Measurements from ENCODE around the gene POTEJ. TPM values are rescaled to one million over a fixed set of nuclear protein-coding genes. Genes with fewer than 3 reads are reported as not detected.
"Not testable (repeated sequence)": the region's sequence is repeated elsewhere in the genome, so short reads cannot be mapped to it uniquely, and the experiment has no call there.

Gene POTEJ
- total and polyA plus RNA-seq, 3 experiments from 2014 or later = not detected

DNA sequence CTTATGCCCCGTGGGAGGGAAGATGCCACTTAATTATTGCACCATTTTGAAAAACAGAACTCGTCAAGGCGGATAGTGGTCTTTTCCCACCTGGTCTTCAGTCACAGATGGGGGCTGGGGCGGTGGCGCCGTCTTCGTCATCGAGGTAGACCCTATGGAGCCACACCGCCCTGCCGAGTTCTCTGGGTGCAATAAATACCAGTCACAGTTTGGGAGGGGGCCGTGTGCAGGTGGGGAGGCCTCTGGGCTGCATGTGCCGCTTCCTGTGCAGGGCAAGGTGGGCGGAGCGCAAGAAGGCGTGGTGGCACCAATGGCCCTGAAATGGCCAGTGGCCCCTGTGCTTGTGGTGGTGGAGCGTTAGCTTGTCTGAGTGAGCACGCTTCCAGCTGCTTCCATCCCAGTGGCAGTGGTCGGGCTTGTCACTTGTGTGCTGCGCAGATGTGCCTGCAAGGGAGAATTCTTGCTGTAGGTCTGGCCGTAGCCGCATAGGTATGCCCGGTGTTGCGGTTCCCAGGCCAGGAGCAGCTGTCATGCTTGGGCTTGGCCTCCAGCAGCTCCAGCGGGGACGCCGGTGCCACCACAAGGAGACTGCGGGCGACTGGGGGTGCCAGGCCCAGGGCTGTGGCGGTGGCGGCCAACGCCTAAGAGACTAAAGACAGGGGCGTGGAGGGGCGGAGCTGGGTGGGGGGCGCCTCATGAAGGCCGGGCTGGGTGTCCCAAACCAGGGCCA, 81.0 kb downstream of the POTEJ start:
- H3K36me3 Mint-ChIP-seq; POLR2A ChIA-PET; H3K4me3 ChIP-seq (ENCODE audit: low read length); H3K27me3 ChIP-seq (ENCODE audit: insufficient read depth, low read length, poor library complexity, severe bottlenecking); H3K27ac ChIP-seq (ENCODE audit: low read depth, low read length); H3K9me3 Mint-ChIP-seq; H3K4me1 ChIP-seq (ENCODE audit: insufficient read depth, low read length); H3K4me1 Mint-ChIP-seq; H3K4me3 Mint-ChIP-seq; CTCF ChIA-PET; H3K36me3 ChIP-seq (ENCODE audit: insufficient read depth, low read length); DNase-seq; H3K27me3 Mint-ChIP-seq; H3K27ac Mint-ChIP-seq; H3K9me3 ChIP-seq (ENCODE audit: low read length): not testable (repeated sequence)

DNA sequence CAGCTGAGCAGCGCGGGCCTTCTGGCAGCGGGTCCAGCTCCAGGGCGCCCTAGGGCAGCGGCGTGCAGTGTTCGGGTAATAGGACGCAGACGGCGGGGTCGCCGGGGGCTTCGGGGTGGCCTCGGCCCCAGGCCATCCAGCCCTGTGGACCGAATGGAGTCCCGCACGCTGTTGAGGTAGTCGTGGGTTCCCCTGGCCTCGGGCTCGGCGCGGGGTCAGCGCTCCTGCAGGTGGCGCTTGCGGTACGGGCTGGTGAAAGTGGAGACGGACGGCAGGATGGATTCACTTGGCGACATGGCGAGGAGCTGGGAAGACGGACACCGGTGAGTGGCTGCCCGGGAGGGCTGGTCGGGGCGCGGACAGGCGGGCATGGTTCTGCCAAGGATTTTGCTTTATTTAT, 82.2 kb downstream of the POTEJ start:
- H3K4me1 Mint-ChIP-seq; H3K27ac Mint-ChIP-seq; H3K27me3 ChIP-seq (ENCODE audit: insufficient read depth, low read length, poor library complexity, severe bottlenecking); H3K4me3 Mint-ChIP-seq; H3K36me3 Mint-ChIP-seq; H3K9me3 ChIP-seq (ENCODE audit: low read length); POLR2A ChIA-PET; H3K4me3 ChIP-seq (ENCODE audit: low read length); H3K27me3 Mint-ChIP-seq; H3K4me1 ChIP-seq (ENCODE audit: insufficient read depth, low read length); H3K9me3 Mint-ChIP-seq; H3K27ac ChIP-seq (ENCODE audit: low read depth, low read length); H3K36me3 ChIP-seq (ENCODE audit: insufficient read depth, low read length); CTCF ChIA-PET: not testable (repeated sequence)
- peak in 1 of 5 donors; percentile 2 for DNase-seq

DNA sequence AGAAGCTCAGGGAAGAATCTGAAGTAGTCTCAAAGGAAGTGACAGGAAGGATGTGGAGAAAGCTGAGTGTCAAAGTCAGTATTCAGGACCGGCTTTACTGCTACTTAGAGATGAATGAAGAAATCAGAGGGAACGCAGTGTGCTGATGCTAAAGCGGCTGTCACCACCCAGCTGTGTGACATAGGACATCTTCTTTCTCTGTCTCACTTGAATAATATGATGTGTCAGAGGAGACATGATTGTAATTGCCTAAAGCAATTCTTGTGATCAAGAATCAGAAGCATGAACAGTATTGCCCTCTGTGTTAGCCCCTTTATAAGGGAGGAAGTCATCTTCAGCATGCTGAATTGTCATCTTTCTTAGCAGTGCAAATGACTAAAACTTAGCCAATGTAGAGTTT, 92.0 kb downstream of the POTEJ start:
- DNase-seq; H3K4me3 Mint-ChIP-seq; H3K4me1 Mint-ChIP-seq; H3K4me3 ChIP-seq (ENCODE audit: low read length); H3K27ac Mint-ChIP-seq; CTCF ChIA-PET; H3K9me3 Mint-ChIP-seq; POLR2A ChIA-PET; H3K27ac ChIP-seq (ENCODE audit: low read depth, low read length); H3K36me3 Mint-ChIP-seq; H3K4me1 ChIP-seq (ENCODE audit: insufficient read depth, low read length); H3K36me3 ChIP-seq (ENCODE audit: insufficient read depth, low read length); H3K27me3 Mint-ChIP-seq; H3K9me3 ChIP-seq (ENCODE audit: low read length); H3K27me3 ChIP-seq (ENCODE audit: insufficient read depth, low read length, poor library complexity, severe bottlenecking): not testable (repeated sequence)

Other genes starting within 250 kb of the POTEJ start
- gene POTEI, start 102.1 kb upstream of the POTEJ start, total RNA-seq = not detected
- not detected for gene POTEI, start 102.1 kb upstream of the POTEJ start, polyA plus RNA-seq
- gene CFC1B, start 90.2 kb upstream of the POTEJ start, total RNA-seq = not detected
- gene CFC1B, start 90.2 kb upstream of the POTEJ start, polyA plus RNA-seq = not detected
- not detected for gene CFC1, start 11.9 kb upstream of the POTEJ start, total RNA-seq
- not detected for gene CFC1, start 11.9 kb upstream of the POTEJ start, polyA plus RNA-seq
- gene GPR148, start 117.6 kb downstream of the POTEJ start, total RNA-seq = not detected
- gene GPR148, start 117.6 kb downstream of the POTEJ start, polyA plus RNA-seq = not detected
- gene AMER3, start 144.1 kb downstream of the POTEJ start, total RNA-seq = not detected
- not detected for gene AMER3, start 144.1 kb downstream of the POTEJ start, polyA plus RNA-seq
- 1 to 10 TPM in 1 of 2 experiments, under 1 TPM in 1; 0.51 to 1.2 TPM for gene ARHGEF4, start 225.5 kb downstream of the POTEJ start, total RNA-seq
- 5.3 TPM for gene ARHGEF4, start 225.5 kb downstream of the POTEJ start, polyA plus RNA-seq